Measurements from ENCODE around the gene HUS1B.
"Not testable (repeated sequence)": the region's sequence is repeated elsewhere in the genome, so short reads cannot be mapped to it uniquely, and the experiment has no call there.

The HUS1B gene

GRCh38 chr6:656460-657252, at the start of gene HUS1B:
Gene HUS1B (minus strand): TSS chr6:657100. CDS start chr6:656944, 156 bp downstream.
- DNase-seq (ENCODE audit: low spot score), result no peak

- DNase-seq (ENCODE audit: low spot score), result no peak
These were observed 49.2 kb upstream of the HUS1B start for GRCh38 chr6:706146-706545.

- DNase-seq (ENCODE audit: low spot score), result no peak
These were observed 48.1 kb upstream of the HUS1B start for GRCh38 chr6:705047-705446.

- no peak for DNase-seq (ENCODE audit: low spot score)
These were observed 47.1 kb upstream of the HUS1B start for GRCh38 chr6:704046-704445.

- DNase-seq (ENCODE audit: low spot score), result no peak
These were observed 46.7 kb upstream of the HUS1B start for GRCh38 chr6:703552-703951.

- DNase-seq (ENCODE audit: low spot score), result no peak
These were observed 45.0 kb upstream of the HUS1B start for GRCh38 chr6:701700-702479.

GRCh38 chr6:701215-701614, 44.3 kb upstream of the HUS1B start:
- DNase-seq (ENCODE audit: low spot score), result no peak

GRCh38 chr6:700490-700889, 43.6 kb upstream of the HUS1B start:
- no peak for DNase-seq (ENCODE audit: low spot score)

GRCh38 chr6:699319-699718, 42.4 kb upstream of the HUS1B start:
- no peak for DNase-seq (ENCODE audit: low spot score)

DNA sequence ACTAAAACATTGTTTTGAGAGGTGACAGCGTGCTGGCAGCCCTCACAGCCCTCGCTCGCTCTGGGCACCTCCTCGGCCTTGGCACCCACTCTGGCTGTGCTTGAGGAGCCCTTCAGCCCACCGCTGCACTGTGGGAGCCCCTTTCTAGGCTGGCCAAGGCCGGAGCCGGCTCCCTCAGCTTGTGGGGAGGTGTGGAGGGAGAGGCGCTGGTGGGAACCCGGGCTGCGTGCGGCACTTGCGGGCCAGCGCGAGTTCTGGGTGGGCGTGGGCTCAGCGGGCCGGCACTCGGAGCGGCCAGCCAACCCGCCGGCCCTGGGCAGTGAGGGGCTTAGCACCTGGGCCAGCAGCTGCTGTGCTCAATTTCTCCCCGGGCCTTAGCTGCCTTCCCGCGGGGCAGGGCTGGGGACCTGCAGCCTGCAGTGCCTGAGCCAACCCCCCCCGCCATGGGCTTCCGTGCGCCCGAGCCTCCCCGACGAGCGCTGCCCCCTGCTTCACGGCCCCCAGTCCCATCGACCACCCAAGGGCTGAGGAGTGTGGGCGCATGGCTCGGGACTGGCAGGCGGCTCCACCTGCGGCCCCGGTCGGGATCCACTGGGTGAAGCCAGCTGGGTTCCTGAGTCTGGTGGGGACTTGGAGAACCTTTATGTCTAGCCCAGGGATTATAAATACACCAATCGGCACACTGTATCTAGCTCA, 37.7 kb upstream of the HUS1B start:
- DNase-seq (ENCODE audit: low spot score), result not testable (repeated sequence)

DNA sequence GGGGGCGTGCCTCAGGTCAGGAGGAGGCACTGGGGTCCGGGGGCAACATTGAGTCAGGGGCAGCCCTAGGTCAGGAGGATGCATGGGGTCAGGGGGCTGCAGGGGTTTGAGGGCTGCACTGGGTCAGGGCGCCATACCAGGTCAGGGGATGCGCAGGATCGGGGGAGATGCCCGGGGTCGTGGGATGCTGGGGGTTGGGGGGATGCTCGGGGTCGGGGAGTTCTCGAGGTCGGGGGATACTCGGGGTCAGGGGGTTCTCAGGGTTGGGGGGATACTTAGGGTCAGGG, 36.8 kb upstream of the HUS1B start:
- no peak for DNase-seq (ENCODE audit: low spot score)

DNA sequence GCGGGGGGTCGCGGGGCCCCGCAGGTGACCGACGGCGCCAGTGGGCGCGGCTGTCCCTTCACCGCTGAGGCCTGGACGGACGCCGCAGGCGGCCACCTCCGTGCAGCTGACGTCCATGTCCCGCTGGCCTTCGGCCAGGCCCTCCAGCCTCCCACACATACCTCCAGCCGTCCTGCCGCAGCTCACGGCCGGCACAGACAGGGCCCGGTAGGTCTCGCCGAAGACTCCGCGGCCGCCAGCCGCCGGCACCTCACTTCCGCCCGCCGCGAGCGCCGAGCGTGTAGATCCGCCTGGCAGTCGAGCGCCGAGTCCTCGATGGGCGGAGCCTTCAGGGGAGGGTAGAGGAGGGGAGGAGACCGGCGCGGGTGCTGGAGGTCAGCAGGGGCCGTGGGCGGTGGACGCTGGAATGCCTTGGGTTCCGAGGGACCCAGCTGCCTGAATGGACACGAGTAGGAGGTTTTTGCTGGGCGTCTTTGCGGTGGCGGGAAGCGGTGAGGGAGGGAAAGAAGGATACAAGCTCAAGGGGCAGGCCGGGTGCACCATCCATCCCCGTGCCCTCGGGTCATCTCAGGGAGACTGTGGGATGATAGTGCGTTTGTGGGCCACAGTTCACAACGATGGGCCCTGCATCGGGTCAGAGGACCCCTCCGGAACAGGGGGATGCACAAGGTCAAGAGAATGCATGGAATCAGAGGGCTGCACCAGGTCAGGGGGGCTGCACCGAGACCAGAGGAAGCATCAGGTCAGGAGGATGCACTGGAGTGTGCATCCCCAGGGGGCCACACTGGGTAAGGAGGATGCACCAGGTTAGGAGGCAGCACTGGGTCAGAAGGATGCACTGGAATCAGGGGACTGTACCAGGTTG, 36.2 kb upstream of the HUS1B start, which contains the start of gene EXOC2:
TSS of gene EXOC2 (minus strand) at position 282 of the 865 bp plus-strand sequence. CDS start 55,321 bp downstream, outside the sequence.
- DNase-seq (ENCODE audit: low spot score), result peak; percentile 81

DNA sequence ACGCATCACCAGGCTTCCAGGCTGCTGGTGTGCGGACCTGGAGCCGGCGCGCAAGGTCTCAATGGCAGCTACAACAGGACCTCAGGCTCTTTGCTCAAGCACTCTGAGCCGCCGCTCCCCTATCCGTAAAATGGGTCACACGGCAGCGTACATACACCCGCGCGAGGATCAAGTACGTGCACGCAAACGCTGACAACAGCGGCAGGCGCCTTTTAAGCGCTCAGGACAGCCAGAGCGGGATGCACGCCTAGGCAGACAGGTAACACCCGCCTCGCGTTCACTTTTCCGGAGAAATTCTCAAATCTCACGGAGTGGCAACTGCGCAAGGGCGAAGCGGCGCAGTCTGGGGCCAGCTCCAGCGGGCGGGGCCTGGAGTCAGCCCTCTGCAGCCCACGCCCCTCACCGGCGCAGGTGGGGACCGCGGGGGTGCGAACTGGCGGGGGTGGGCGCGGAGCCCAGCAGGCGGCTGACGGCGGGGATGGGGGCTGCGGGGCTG, 35.5 kb upstream of the HUS1B start:
- peak; percentile 72 for DNase-seq (ENCODE audit: low spot score)

DNA sequence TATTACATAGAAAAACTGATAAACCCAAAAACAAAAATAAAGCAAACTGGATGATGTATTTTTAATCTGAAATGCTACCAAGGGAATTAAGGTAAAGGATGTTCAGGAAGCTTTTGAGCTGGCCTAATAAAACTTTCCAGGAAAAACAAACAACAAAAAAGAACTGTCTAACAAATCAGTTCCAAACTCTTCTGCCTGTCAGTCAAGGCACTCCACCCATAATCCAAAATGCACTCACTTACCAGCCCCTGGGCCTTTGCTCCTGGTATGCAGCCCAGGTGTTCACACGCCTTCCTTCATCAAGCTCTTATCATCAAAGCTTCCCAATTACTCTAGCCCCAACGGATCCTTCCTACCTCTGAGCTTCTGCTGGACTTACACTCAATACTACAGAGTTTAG, 32.3 kb upstream of the HUS1B start:
- DNase-seq (ENCODE audit: low spot score), result no peak

DNA sequence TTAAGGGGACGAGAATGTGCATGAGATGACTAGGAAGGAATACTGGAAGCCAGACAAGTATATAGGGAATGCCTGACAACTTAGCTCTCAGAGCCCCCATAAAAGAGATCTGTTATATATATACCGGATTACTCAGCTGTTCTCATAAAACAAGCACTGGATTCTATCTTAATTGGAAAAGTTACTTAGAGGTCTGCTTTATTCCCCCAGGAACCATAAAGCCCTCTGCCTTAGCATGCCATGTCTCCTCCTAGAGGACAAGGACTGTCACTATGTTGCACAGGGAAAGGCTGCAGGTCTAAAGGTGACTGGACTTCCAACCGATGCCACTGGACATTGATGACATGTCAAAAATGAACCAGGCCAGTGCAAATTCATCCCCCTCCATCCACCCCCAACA, 29.6 kb upstream of the HUS1B start:
- no peak for DNase-seq (ENCODE audit: low spot score)

GRCh38 chr6:684831-685636, 28.1 kb upstream of the HUS1B start:
- DNase-seq (ENCODE audit: low spot score), result no peak

GRCh38 chr6:683742-684440, 27.0 kb upstream of the HUS1B start:
- no peak for DNase-seq (ENCODE audit: low spot score)

GRCh38 chr6:680666-681340, 23.9 kb upstream of the HUS1B start:
- no peak for DNase-seq (ENCODE audit: low spot score)

- DNase-seq (ENCODE audit: low spot score), result no peak
These were observed 23.4 kb upstream of the HUS1B start for GRCh38 chr6:680251-680650.

DNA sequence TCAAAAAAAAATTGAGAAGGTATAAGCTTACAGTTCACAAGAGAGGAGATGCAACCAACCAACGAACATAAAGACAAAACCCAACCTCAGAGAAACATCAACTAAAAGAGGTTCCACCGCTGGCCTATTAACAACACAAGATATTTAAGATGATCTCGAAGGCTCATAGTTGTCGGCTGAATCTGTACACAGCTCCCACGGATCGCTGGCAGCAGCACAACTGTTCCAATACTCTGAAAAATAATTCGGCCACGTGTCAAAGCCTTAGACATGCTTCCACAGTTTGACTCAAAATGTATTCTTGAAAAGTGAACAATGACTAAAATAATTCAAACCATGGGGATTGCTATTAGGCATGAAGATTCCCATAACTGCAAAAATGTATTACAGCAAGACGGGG, 22.4 kb upstream of the HUS1B start:
- no peak for DNase-seq (ENCODE audit: low spot score)
